ENCODE results near the gene SLC25A3. TPM values are rescaled to one million over a fixed set of nuclear protein-coding genes. Genes with fewer than 3 reads are reported as not detected.

The SLC25A3 gene
- polyA plus RNA-seq, 1 of the 3 experiments (the other 2 are of a cell fraction): 470 TPM

DNA sequence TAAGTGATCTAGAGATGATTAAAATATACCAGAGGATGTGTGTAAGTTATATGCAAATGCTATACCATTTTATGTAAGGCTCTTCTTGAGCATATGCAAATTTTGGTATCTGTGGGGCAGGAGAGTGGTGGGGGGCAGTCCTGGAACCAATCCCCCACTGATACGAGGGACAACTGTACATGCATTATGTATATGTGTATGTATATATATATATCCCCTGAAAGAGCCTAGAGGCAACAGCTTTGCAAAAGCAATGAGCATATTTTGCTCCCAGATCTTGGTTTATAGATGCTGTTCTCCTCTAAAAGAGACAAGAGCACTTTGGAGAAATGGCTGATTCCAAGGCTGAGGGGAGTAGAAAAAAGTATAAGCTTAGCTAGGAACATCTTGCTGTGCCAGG lies 12.4 kb upstream of the SLC25A3 start:
- DNase-seq: no peak
- Histone ChIP-seq H2AFZ (ENCODE audit: low read depth) (no peak overlapping the region), H3K9ac (no peak overlapping the region), H3K4me1 (ENCODE audit: control insufficient read depth in 1 of 2, insufficient read depth in 2 of 2, low read depth in 1 of 2, low read length in 1 of 2) (0 out of 4 replicates have a peak, but pooled peaks cover 0 to 4% of the 10 kb centered on the region in 2 experiments), H3K9me2 (no peaks in the 10 kb centered on the region), H3K27ac (ENCODE audit: low read depth in 2 of 2, low read length in 1 of 2) (no peak overlapping the region), H4K20me1 (ENCODE audit: insufficient read depth) (no peaks in the 10 kb centered on the region), H3K4me3 (ENCODE audit: low read depth in 2 of 2, low read length in 1 of 2) (no peak overlapping the region), H3K9me3 (no peaks in the 10 kb centered on the region), H3F3A (replicated peaks; ENCODE audit: insufficient read depth) (peaks cover 9% of the 10 kb centered on the region), H3K27me3 (ENCODE audit: insufficient read depth) (no peaks in the 10 kb centered on the region), H3K36me3 (replicated peaks in 1 of 2; ENCODE audit: control insufficient read depth in 1 of 2, insufficient read depth in 2 of 2, low read length in 1 of 2) (no peaks in the 10 kb centered on the region), H3K4me2 (no peak overlapping the region), H3K79me2 (ENCODE audit: insufficient read depth) (no peaks in the 10 kb centered on the region)
- ChIA-PET CTCF (interaction anchor here (0.6 to 1.9 kb wide), 3 partner anchors 15 to 177 kb away, joined by 3 to 6 read pairs (median 4); no protein-coding TSS in a partner anchor), POLR2A (interaction anchor here (1.3 kb wide), 1 partner anchor 13 kb away, joined by 6 read pairs; the partner anchor contains the start of gene SLC25A3)
- TF ChIP-seq MEF2A (IDR thresholded peaks at IDR 0.05; ENCODE audit: borderline replicate concordance, low read depth) (no peak), NRF1 (IDR thresholded peaks at IDR 0.05; ENCODE audit: low read depth, low read length) (no peak), JUND (IDR thresholded peaks at IDR 0.05) (no peak), POLR2AphosphoS5 (IDR thresholded peaks at IDR 0.05; ENCODE audit: low read depth, low read length) (no peak), FOXM1 (IDR thresholded peaks at IDR 0.05; ENCODE audit: low read depth) (no peak), SMC3 (IDR thresholded peaks at IDR 0.05; ENCODE audit: low read depth, low read length) (no peak), CHD2 (IDR thresholded peaks at IDR 0.05; ENCODE audit: low read length, partially characterized antibody) (no peak), TAF1 (IDR thresholded peaks at IDR 0.05; ENCODE audit: borderline replicate concordance, low read depth, low read length) (no peak), GATA2 (CRISPR knock-in tag; IDR thresholded peaks at IDR 0.05) (no peak), RXRA (IDR thresholded peaks at IDR 0.05; ENCODE audit: borderline replicate concordance, low read depth) (no peak)
- TF ChIP-seq, protein P1, sequence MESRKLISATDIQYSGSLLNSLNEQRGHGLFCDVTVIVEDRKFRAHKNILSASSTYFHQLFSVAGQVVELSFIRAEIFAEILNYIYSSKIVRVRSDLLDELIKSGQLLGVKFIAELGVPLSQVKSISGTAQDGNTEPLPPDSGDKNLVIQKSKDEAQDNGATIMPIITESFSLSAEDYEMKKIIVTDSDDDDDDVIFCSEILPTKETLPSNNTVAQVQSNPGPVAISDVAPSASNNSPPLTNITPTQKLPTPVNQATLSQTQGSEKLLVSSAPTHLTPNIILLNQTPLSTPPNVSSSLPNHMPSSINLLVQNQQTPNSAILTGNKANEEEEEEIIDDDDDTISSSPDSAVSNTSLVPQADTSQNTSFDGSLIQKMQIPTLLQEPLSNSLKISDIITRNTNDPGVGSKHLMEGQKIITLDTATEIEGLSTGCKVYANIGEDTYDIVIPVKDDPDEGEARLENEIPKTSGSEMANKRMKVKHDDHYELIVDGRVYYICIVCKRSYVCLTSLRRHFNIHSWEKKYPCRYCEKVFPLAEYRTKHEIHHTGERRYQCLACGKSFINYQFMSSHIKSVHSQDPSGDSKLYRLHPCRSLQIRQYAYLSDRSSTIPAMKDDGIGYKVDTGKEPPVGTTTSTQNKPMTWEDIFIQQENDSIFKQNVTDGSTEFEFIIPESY (IDR thresholded peaks at IDR 0.05; ENCODE audit: borderline replicate concordance, low read depth): no peak
- 86% methylated on average over 1 of the region's 1 CpG for WGBS (ENCODE audit: low lambda C conversion rate)

DNA sequence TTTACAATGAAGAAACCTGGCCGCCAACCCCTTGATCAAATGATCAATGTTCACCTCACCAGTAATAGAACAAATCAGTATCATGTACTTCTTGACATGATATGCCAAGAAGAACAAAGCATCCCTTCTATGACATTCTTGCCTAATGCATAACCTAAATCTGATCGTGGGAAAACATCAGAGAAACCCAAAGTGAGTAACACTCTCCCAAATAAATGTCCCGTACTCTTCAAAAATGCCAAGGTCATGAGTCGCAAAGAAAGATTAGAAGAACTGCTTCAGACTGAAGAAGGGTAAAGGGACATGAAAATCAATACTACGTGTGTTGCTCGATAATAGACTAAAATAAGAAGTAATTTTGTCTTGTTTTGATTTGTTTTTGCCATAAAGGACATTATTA lies 11.4 kb upstream of the SLC25A3 start:
- no peak overlapping the region for H3K4me2 ChIP-seq
- no peaks in the 10 kb centered on the region for H3K9me2 ChIP-seq
- H3K9ac ChIP-seq: no peak overlapping the region
- TF ChIP-seq RXRA (IDR thresholded peaks at IDR 0.05; ENCODE audit: borderline replicate concordance, low read depth) (no peak), FOSL2 (IDR thresholded peaks at IDR 0.05; ENCODE audit: borderline replicate concordance, low read depth) (no peak), ELF1 (IDR thresholded peaks at IDR 0.05) (no peak), YY1 (IDR thresholded peaks at IDR 0.05; ENCODE audit: low read depth) (no peak), JUND (IDR thresholded peaks at IDR 0.05) (no peak), GABPA (IDR thresholded peaks at IDR 0.05; ENCODE audit: low read depth) (no peak)
- TF ChIP-seq, protein P2, sequence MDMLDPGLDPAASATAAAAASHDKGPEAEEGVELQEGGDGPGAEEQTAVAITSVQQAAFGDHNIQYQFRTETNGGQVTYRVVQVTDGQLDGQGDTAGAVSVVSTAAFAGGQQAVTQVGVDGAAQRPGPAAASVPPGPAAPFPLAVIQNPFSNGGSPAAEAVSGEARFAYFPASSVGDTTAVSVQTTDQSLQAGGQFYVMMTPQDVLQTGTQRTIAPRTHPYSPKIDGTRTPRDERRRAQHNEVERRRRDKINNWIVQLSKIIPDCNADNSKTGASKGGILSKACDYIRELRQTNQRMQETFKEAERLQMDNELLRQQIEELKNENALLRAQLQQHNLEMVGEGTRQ (IDR thresholded peaks at IDR 0.05; ENCODE audit: borderline replicate concordance, low read depth, low read length): no peak
- TF ChIP-seq, protein P3, sequence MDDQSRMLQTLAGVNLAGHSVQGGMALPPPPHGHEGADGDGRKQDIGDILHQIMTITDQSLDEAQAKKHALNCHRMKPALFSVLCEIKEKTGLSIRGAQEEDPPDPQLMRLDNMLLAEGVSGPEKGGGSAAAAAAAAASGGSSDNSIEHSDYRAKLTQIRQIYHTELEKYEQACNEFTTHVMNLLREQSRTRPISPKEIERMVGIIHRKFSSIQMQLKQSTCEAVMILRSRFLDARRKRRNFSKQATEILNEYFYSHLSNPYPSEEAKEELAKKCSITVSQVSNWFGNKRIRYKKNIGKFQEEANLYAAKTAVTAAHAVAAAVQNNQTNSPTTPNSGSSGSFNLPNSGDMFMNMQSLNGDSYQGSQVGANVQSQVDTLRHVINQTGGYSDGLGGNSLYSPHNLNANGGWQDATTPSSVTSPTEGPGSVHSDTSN (IDR thresholded peaks at IDR 0.05): no peak
- no peaks in the 10 kb centered on the region for H3K79me2 ChIP-seq (ENCODE audit: insufficient read depth)
- H3K27ac ChIP-seq (ENCODE audit: low read depth in 2 of 2, low read length in 1 of 2): no peak overlapping the region
- 68% methylated on average over 6 of the region's 6 CpGs for WGBS (ENCODE audit: low lambda C conversion rate)
- peaks cover 9% of the 10 kb centered on the region for H3F3A ChIP-seq (replicated peaks; ENCODE audit: insufficient read depth)
- ChIA-PET POLR2A (interaction anchor here (1.3 kb wide), 1 partner anchor 12 kb away, joined by 6 read pairs; the partner anchor contains the start of gene SLC25A3), CTCF (interaction anchor here (1.6 kb wide), 1 partner anchor 72 kb away, joined by 4 read pairs; no protein-coding TSS in a partner anchor)
- H3K4me1 ChIP-seq (ENCODE audit: control insufficient read depth in 1 of 2, insufficient read depth in 2 of 2, low read depth in 1 of 2, low read length in 1 of 2): 0 out of 4 replicates have a peak, but pooled peaks cover 0 to 4% of the 10 kb centered on the region in 2 experiments
- no peaks in the 10 kb centered on the region for H3K36me3 ChIP-seq (replicated peaks in 1 of 2; ENCODE audit: control insufficient read depth in 1 of 2, insufficient read depth in 2 of 2, low read length in 1 of 2)
- no peaks in the 10 kb centered on the region for H3K9me3 ChIP-seq
- no peaks in the 10 kb centered on the region for H3K27me3 ChIP-seq (ENCODE audit: insufficient read depth)
- H2AFZ ChIP-seq (ENCODE audit: low read depth): no peak overlapping the region
- DNase-seq: no peak
- no peak overlapping the region for H3K4me3 ChIP-seq (ENCODE audit: low read depth in 2 of 2, low read length in 1 of 2)
- H4K20me1 ChIP-seq (ENCODE audit: insufficient read depth): no peaks in the 10 kb centered on the region

Data from SK-N-SH (cell line).